HepG2 (cell line): ENCODE measurements around the gene TYMP. TPM values are rescaled to one million over a fixed set of nuclear protein-coding genes. Genes with fewer than 3 reads are reported as not detected.
A peak's percentile ranks its signal among the peaks of the same experiment; 100 is the strongest.

ENCODE experiments used
- ATAC-seq: fragments of 200-7000 bp; cut with Tn5 transposase; 3 replicates; pipeline ENCODE4 v1.9.1; 2020; ENCODE audit warnings: mild to moderate bottlenecking, moderate library complexity
- BruUV-seq: library from RNA; stranded (reverse); fragments of 400-500 nt; replicated peaks from 2 replicates; lab custom pipeline; 2021; lab: Mats Ljungman, UMichigan
- CTCF ChIA-PET: fragments of 300-600 bp; formaldehyde crosslinking; extraction: SDS; loops from one replicate; lab custom pipeline; 2021; ENCODE audit warnings: low total read pairs, inconsistent platforms, low intra/inter-chr PET ratio; lab: Yijun Ruan, JAX
- POLR2A ChIA-PET: fragments of 350-600 bp; sonication (Branson Sonifier 250); formaldehyde crosslinking; loops from one replicate; lab custom pipeline; 2020; ENCODE audit warnings: antibody characterized with exemption, inconsistent platforms; lab: Yijun Ruan, JAX
- DNase-seq: peaks from one replicate; pipeline ENCODE4 v3.0.0-alpha.2; 2015; ENCODE audit warnings: low spot score
- FAIRE-seq: peaks from 3 replicates; lab custom pipeline; 2011; peaks lifted over from hg19 to GRCh38; lab: Jason Lieb, UNC
- H2AFZ ChIP-seq: one replicate; pipeline ENCODE4 v1.6.1; 2011; ENCODE audit warnings: low read length, inconsistent platforms
- H3K27ac ChIP-seq: fragments of 300-600 bp; 3 replicates; pipeline ENCODE4 v1.8.0; 2011; ENCODE audit warnings: mixed run types, mild to moderate bottlenecking, mixed read lengths, low read length, inconsistent platforms; ENCODE audit not compliant: insufficient read depth; ENCODE audit errors: extremely low read length
- H3K27me3 ChIP-seq, 2 experiments: fragments of 200-600 bp in 1 of 2; 2 replicates in 1 of 2; 3 replicates in 1 of 2; pipeline versions ENCODE4 v1.6.0 to v1.8.0; 2011; ENCODE audit warnings: low read length in 2 of 2, mild to moderate bottlenecking in 2 of 2, moderate library complexity in 2 of 2, inconsistent platforms in 1 of 2; ENCODE audit not compliant: insufficient read depth in 2 of 2, control insufficient read depth in 1 of 2
- H3K36me3 ChIP-seq, 2 experiments: fragments of 200-600 bp in 1 of 2; replicated peaks in 1 of 2; 2 replicates in 1 of 2; 3 replicates in 1 of 2; pipeline versions ENCODE4 v1.5.1 to v1.8.0; 2011; ENCODE audit warnings: low read length in 2 of 2, inconsistent platforms in 1 of 2; ENCODE audit not compliant: insufficient read depth in 2 of 2, control insufficient read depth in 1 of 2
- H3K4me1 ChIP-seq: 2 replicates; pipeline ENCODE4 v1.5.1; 2012; ENCODE audit warnings: low read length, inconsistent platforms; ENCODE audit not compliant: insufficient read depth
- H3K4me2 ChIP-seq: 2 replicates; pipeline ENCODE4 v1.6.0; 2011; ENCODE audit warnings: low read depth, low read length, inconsistent platforms
- H3K4me3 ChIP-seq, 3 experiments: fragments of 200-600 bp in 1 of 3; sonication (generic), shearing (Covaris generic) in 1 of 3; replicated peaks in 1 of 3; 2 replicates each; pipeline ENCODE4 v1.5.1; 2011 to 2016; ENCODE audit warnings: low read length in 3 of 3, inconsistent platforms in 2 of 3, low read depth in 2 of 3, mild to moderate bottlenecking in 2 of 3, control low read depth in 1 of 3, mixed read lengths in 1 of 3; ENCODE audit not compliant: insufficient read depth in 1 of 3
- H3K79me2 ChIP-seq: one replicate; pipeline ENCODE4 v1.6.1; 2011; ENCODE audit warnings: low read length, inconsistent platforms; ENCODE audit not compliant: insufficient read depth
- H3K9ac ChIP-seq: 2 replicates; pipeline ENCODE4 v1.6.0; 2011; ENCODE audit warnings: mild to moderate bottlenecking, low read depth, low read length, inconsistent platforms; ENCODE audit not compliant: insufficient read depth
- H3K9me3 ChIP-seq: 2 replicates; pipeline ENCODE4 v1.5.1; 2012; ENCODE audit warnings: mild to moderate bottlenecking, low read length
- H4K20me1 ChIP-seq: 2 replicates; pipeline ENCODE4 v1.6.0; 2011; ENCODE audit warnings: inconsistent platforms, mild to moderate bottlenecking, low read length, moderate library complexity; ENCODE audit not compliant: insufficient read depth
- ARHGAP35 ChIP-seq: sonication (generic); formaldehyde crosslinking; IDR thresholded peaks from 2 replicates; pipeline ENCODE4 v1.9.0; 2022; ENCODE audit warnings: mild to moderate bottlenecking, inconsistent platforms, moderate library complexity, missing genetic modification reagents, borderline replicate concordance
- CSRNP1 ChIP-seq: sonication (generic); formaldehyde crosslinking; IDR thresholded peaks from 2 replicates; pipeline ENCODE4 v1.8.1; 2023; ENCODE audit warnings: mild to moderate bottlenecking, missing genetic modification reagents
- FOXK1 ChIP-seq: sonication (generic); formaldehyde crosslinking; IDR thresholded peaks from 2 replicates; pipeline ENCODE4 v1.4.0; 2020; ENCODE audit warnings: low read depth, missing genetic modification reagents, borderline replicate concordance
- GABPB1 ChIP-seq: IDR thresholded peaks from 2 replicates; pipeline ENCODE4 v1.6.1; 2016; ENCODE audit warnings: mild to moderate bottlenecking, missing genetic modification reagents, moderate library complexity, missing compliant biosample characterization
- NKX3-1 ChIP-seq: sonication (generic); formaldehyde crosslinking; IDR thresholded peaks from 2 replicates; pipeline ENCODE4 v1.5.0; 2020; ENCODE audit warnings: missing genetic modification reagents
- NR2C2 ChIP-seq: sonication (generic); formaldehyde crosslinking; IDR thresholded peaks from 2 replicates; pipeline ENCODE4 v1.4.0; 2020; ENCODE audit warnings: missing genetic modification reagents, mild to moderate bottlenecking, moderate library complexity, borderline replicate concordance
- SALL1 ChIP-seq: sonication (generic); formaldehyde crosslinking; IDR thresholded peaks from 2 replicates; pipeline ENCODE4 v1.8.0; 2022; ENCODE audit warnings: mild to moderate bottlenecking, missing genetic modification reagents
- SMC3 ChIP-seq: IDR thresholded peaks from 2 replicates; pipeline ENCODE4 v1.6.1; 2011; ENCODE audit warnings: low read length, improper control_type of control experiment
- SOX6 ChIP-seq, 2 experiments: fragments of 450-650 bp in 1 of 2; sonication (generic) in 1 of 2; formaldehyde crosslinking in 1 of 2; IDR thresholded peaks; 2 replicates each; pipeline versions ENCODE4 v1.4.0 to v1.6.1; 2017 to 2020; ENCODE audit warnings: antibody characterized with exemption in 1 of 2, mild to moderate bottlenecking in 1 of 2, missing genetic modification reagents in 1 of 2
- TARDBP ChIP-seq: sonication (generic); formaldehyde crosslinking; IDR thresholded peaks from 2 replicates; pipeline ENCODE4 v1.8.0; 2022; ENCODE audit warnings: mild to moderate bottlenecking, missing genetic modification reagents
- ZGPAT ChIP-seq: IDR thresholded peaks from 2 replicates; pipeline ENCODE4 v1.6.1; 2016; ENCODE audit warnings: mild to moderate bottlenecking
- ZMYM4 ChIP-seq: sonication (generic); formaldehyde crosslinking; IDR thresholded peaks from 2 replicates; pipeline ENCODE4 v1.8.1; 2023; ENCODE audit warnings: mild to moderate bottlenecking, missing genetic modification reagents
- ZNF468 ChIP-seq: sonication (generic); formaldehyde crosslinking; IDR thresholded peaks from 2 replicates; pipeline ENCODE4 v1.8.0; 2022; ENCODE audit warnings: mild to moderate bottlenecking, moderate library complexity, missing genetic modification reagents
- ZNF724P ChIP-seq: sonication (generic); formaldehyde crosslinking; IDR thresholded peaks from 2 replicates; pipeline ENCODE4 v1.8.0; 2022; ENCODE audit warnings: missing genetic modification reagents, borderline replicate concordance
- ZNF772 ChIP-seq: sonication (generic); formaldehyde crosslinking; IDR thresholded peaks from 2 replicates; pipeline ENCODE4 v1.5.0; 2020; ENCODE audit warnings: mild to moderate bottlenecking, missing genetic modification reagents
- WGBS: methylation state at CpG from one replicate; pipeline ENCODE4 v1.1.6; 2017; ENCODE audit warnings: low lambda C conversion rate; 5-methylcytosine and 5-hydroxymethylcytosine counted together
- in situ Hi-C: cut with HindIII; loops from 2 replicates; pipeline ENCODE4 v1.10.0; 2017; ENCODE audit warnings: low pct_unique_long_range_greater_than_20kb; ENCODE audit not compliant: extremely low pct_ligation_motif_present
- intact Hi-C: fragments of 100-400 bp; cut with micrococcal nuclease; formaldehyde crosslinking; loops from one replicate; pipeline ENCODE4 v1.10.0; 2022; ENCODE audit not compliant: unreplicated experiment
- polyA plus RNA-seq, 8 experiments: library from polyadenylated mRNA; depleted of rRNA in 3 of 8; stranded (reverse) in 7 of 8; unstranded in 1 of 8; fragments of >200 nt; fragmentation: Illumina TruSeq in 4 of 8; extraction: Trizol in 4 of 8; gene quantifications; 2 replicates each; pipeline versions ENCODE4 v1.2.1 to v1.2.3, GENCODE V29; 2011 to 2016; ENCODE audit warnings: low read depth in 4 of 8, missing spikeins in 1 of 8, mixed read lengths in 1 of 8; ENCODE audit not compliant: insufficient read depth in 1 of 8
- total RNA-seq, 5 experiments: library from RNA; depleted of rRNA; stranded (reverse); fragments of >200 nt; fragmentation: Illumina TruSeq; extraction: Trizol; gene quantifications; 2 replicates each; pipeline ENCODE4 v1.2.3, GENCODE V29; 2016; ENCODE audit warnings: low read depth in 1 of 5
- TF ChIP-seq, protein P1 (sequence below): sonication (generic); formaldehyde crosslinking; IDR thresholded peaks from 2 replicates; pipeline ENCODE4 v1.5.0; 2020; ENCODE audit warnings: missing genetic modification reagents, mild to moderate bottlenecking, borderline replicate concordance
- TF ChIP-seq, protein P2 (sequence below): sonication (generic); formaldehyde crosslinking; conservative IDR thresholded peaks from 2 replicates; pipeline ENCODE4 v1.8.1; 2023; ENCODE audit warnings: missing genetic modification reagents

TYMP gene
- total and polyA plus RNA-seq, 2 of the 13 experiments (the other 11 are each of a cell fraction or from before 2014, with no cell fraction given) = 3.9 to 4.3 TPM

GRCh38 chr22:50498322-50498890, 31.4 kb downstream of the TYMP start:
- Histone ChIP-seq H3K79me2 (no peaks in the 10 kb centered on the region), H3K4me1 (peaks cover 32% of the 10 kb centered on the region), H3K9ac (no peak overlapping the region), H4K20me1 (no peaks in the 10 kb centered on the region), H3K9me3 (no peaks in the 10 kb centered on the region), H3K4me2 (peak overlapping the region; percentile 62), H3K4me3 (peak overlapping the region in 1 of 3 experiments; percentile 33; a peak in 2 of 6 replicates), H3K27me3 (no peaks in the 10 kb centered on the region), H3K27ac (peak overlapping the region; percentile 61), H3K36me3 (no peaks in the 10 kb centered on the region), H2AFZ (no peak overlapping the region)
- BruUV-seq = no TSS peak
- ATAC-seq = peak; percentile 93
- WGBS = under 1% methylated on average over 12 of the region's 13 CpGs
- ChIA-PET POLR2A (interaction anchor here (0.7 to 3.3 kb wide), 7 partner anchors 9 to 256 kb away, joined by 3 to 15 read pairs (median 5); partner anchors contain the start of genes ADM2, LMF2, MIOX and NCAPH2), CTCF (interaction anchor here (0.9 to 1.4 kb wide), 4 partner anchors 13 to 247 kb away, joined by 3 to 6 read pairs (median 4); no protein-coding TSS in a partner anchor)
- DNase-seq = peak; percentile 80
- peak; percentile 90 for FAIRE-seq
- in situ Hi-C loops = no loop called here
- intact Hi-C loops = loop anchor here (5.0 kb wide), 1 partner anchor 256 kb away; no protein-coding TSS in a partner anchor
- TF ChIP-seq, protein P1, sequence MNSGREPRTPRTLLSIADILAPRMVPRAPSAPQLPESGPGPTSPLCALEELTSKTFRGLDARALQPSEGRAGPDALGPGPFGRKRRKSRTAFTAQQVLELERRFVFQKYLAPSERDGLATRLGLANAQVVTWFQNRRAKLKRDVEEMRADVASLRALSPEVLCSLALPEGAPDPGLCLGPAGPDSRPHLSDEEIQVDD = no peak
- 0 out of 2 replicates have a peak, but pooled peaks have one; percentile 30 for TF ChIP-seq CSRNP1 (CRISPR knock-in tag)
- TF ChIP-seq SALL1 (CRISPR knock-in tag) = peak; percentile 59
- no peak for TF ChIP-seq NKX3-1
- 0 out of 2 replicates have a peak, but pooled peaks have one; percentile 13 for TF ChIP-seq ZNF772
- TF ChIP-seq TARDBP (CRISPR knock-in tag) = peak; percentile 47; the same call in 1 of the 2 replicates
- TF ChIP-seq ARHGAP35 = 0 out of 2 replicates have a peak, but pooled peaks have one; percentile 14
- TF ChIP-seq SMC3 = peak; percentile 66; the same call in 1 of the 2 replicates
- TF ChIP-seq ZNF724P (CRISPR knock-in tag) = no peak
- TF ChIP-seq NR2C2 (CRISPR knock-in tag) = peak; percentile 44
- TF ChIP-seq GABPB1 = 0 out of 2 replicates have a peak, but pooled peaks have one; percentile 27
- 0 out of 2 replicates have a peak, but pooled peaks have one; percentile 13 for TF ChIP-seq ZNF468 (CRISPR knock-in tag)
- peak; percentile 44 for TF ChIP-seq ZGPAT (CRISPR knock-in tag)
- TF ChIP-seq, protein P2, sequence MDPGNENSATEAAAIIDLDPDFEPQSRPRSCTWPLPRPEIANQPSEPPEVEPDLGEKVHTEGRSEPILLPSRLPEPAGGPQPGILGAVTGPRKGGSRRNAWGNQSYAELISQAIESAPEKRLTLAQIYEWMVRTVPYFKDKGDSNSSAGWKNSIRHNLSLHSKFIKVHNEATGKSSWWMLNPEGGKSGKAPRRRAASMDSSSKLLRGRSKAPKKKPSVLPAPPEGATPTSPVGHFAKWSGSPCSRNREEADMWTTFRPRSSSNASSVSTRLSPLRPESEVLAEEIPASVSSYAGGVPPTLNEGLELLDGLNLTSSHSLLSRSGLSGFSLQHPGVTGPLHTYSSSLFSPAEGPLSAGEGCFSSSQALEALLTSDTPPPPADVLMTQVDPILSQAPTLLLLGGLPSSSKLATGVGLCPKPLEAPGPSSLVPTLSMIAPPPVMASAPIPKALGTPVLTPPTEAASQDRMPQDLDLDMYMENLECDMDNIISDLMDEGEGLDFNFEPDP (CRISPR knock-in tag) = no peak
- TF ChIP-seq FOXK1 = no peak
- TF ChIP-seq SOX6 (IDR thresholded peaks at IDR 0.05) = no peak
- no peak; the same call in 1 of the 2 replicates for TF ChIP-seq SOX6 (CRISPR knock-in tag; IDR thresholded peaks at IDR 0.05)
- peak; percentile 59; the same call in 1 of the 2 replicates for TF ChIP-seq ZMYM4 (CRISPR knock-in tag)
